CD4-positive, alpha-beta T cell treated with Interleukin-2 at 100 ng/mL for 4 hours (primary cell): ENCODE results near the gene HHLA2.
"Not testable (repeated sequence)": the region's sequence is repeated elsewhere in the genome, so short reads cannot be mapped to it uniquely, and the experiment has no call there.

ENCODE experiments used
- DNase-seq: peaks from one replicate; pipeline ENCODE4 v3.0.0-alpha.2; 2020; ENCODE audit warnings: low spot score

HHLA2 gene

GRCh38 chr3:108296239-108296638 lies at the start of gene HHLA2:
Gene HHLA2 (plus strand): TSS chr3:108296548. CDS start chr3:108351814, 55,266 bp downstream.
- no peak for DNase-seq

- no peak for DNase-seq
Measured at GRCh38 chr3:108250626-108251025, 45.7 kb upstream of the HHLA2 start.

- no peak for DNase-seq
Measured at GRCh38 chr3:108251265-108251664, 45.1 kb upstream of the HHLA2 start.

- DNase-seq: no peak
Measured at GRCh38 chr3:108251844-108252243, 44.5 kb upstream of the HHLA2 start.

- DNase-seq: no peak
Measured at GRCh38 chr3:108255131-108255530, 41.2 kb upstream of the HHLA2 start.

GRCh38 chr3:108264534-108265298 lies 31.6 kb upstream of the HHLA2 start:
- DNase-seq: not testable (repeated sequence)

- not testable (repeated sequence) for DNase-seq
Measured at GRCh38 chr3:108268235-108268634, 28.1 kb upstream of the HHLA2 start.

GRCh38 chr3:108271626-108272025 lies 24.7 kb upstream of the HHLA2 start:
- DNase-seq: no peak

- DNase-seq: not testable (repeated sequence)
Measured at GRCh38 chr3:108279066-108279465, 17.3 kb upstream of the HHLA2 start.

- DNase-seq: no peak
Measured at GRCh38 chr3:108280476-108280875, 15.9 kb upstream of the HHLA2 start.

- DNase-seq: no peak
Measured at GRCh38 chr3:108281670-108282069, 14.7 kb upstream of the HHLA2 start.

GRCh38 chr3:108283006-108283405 lies 13.3 kb upstream of the HHLA2 start:
- no peak for DNase-seq

- DNase-seq: no peak
Measured at GRCh38 chr3:108283989-108284388, 12.4 kb upstream of the HHLA2 start.

- no peak for DNase-seq
Measured at GRCh38 chr3:108285176-108285575, 11.2 kb upstream of the HHLA2 start.

- DNase-seq: no peak
Measured at GRCh38 chr3:108287146-108287545, 9.2 kb upstream of the HHLA2 start.

GRCh38 chr3:108288193-108288592 lies 8.2 kb upstream of the HHLA2 start:
- DNase-seq: not testable (repeated sequence)

GRCh38 chr3:108289159-108289558 lies 7.2 kb upstream of the HHLA2 start:
- DNase-seq: no peak

- no peak for DNase-seq
Measured at GRCh38 chr3:108292450-108292849, 3.9 kb upstream of the HHLA2 start.

- DNase-seq: peak; percentile 44
Measured at GRCh38 chr3:108292905-108293328, 3.4 kb upstream of the HHLA2 start.

GRCh38 chr3:108293858-108294257 lies 2.5 kb upstream of the HHLA2 start:
- peak; percentile 25 for DNase-seq

- DNase-seq: no peak
Measured at GRCh38 chr3:108295421-108296175, 750 bp upstream of the HHLA2 start.

GRCh38 chr3:108297647-108298046 lies 1.3 kb downstream of the HHLA2 start:
- DNase-seq: no peak

- DNase-seq: no peak
Measured at GRCh38 chr3:108298056-108298455, 1.7 kb downstream of the HHLA2 start.
